Neutrophil (primary cell): ENCODE results near the gene MAEA.
A peak's percentile ranks its signal among the peaks of the same experiment; 100 is the strongest.

Experiments
- H3K27ac ChIP-seq: fragments of 200-600 bp; sonication (generic); 2 replicates; pipeline ENCODE4 v1.5.1; 2016; ENCODE audit warnings: mild to moderate bottlenecking, moderate library complexity
- H3K27me3 ChIP-seq: fragments of 200-600 bp; sonication (generic); 2 replicates; pipeline ENCODE4 v1.6.0; 2016; ENCODE audit warnings: mild to moderate bottlenecking
- H3K36me3 ChIP-seq: fragments of 200-600 bp; sonication (generic); 2 replicates; pipeline ENCODE4 v1.5.1; 2017
- H3K4me1 ChIP-seq, 2 experiments: fragments of 200-600 bp in 1 of 2; sonication (generic) in 1 of 2; 1 replicate in 1 of 2; 2 replicates in 1 of 2; pipeline versions ENCODE4 v1.5.1 to v1.6.1; 2013 to 2016; ENCODE audit warnings: low read depth in 1 of 2, low read length in 1 of 2, mild to moderate bottlenecking in 1 of 2, moderate library complexity in 1 of 2; ENCODE audit not compliant: control insufficient read depth in 1 of 2, insufficient read depth in 1 of 2
- H3K4me3 ChIP-seq, 2 experiments: fragments of 200-600 bp in 1 of 2; sonication (generic) in 1 of 2; 1 replicate in 1 of 2; 2 replicates in 1 of 2; pipeline ENCODE4 v1.5.1; 2013 to 2016; ENCODE audit warnings: low read depth in 1 of 2, low read length in 1 of 2, mild to moderate bottlenecking in 1 of 2, moderate library complexity in 1 of 2
- H3K9me3 ChIP-seq: fragments of 200-600 bp; sonication (generic); 2 replicates; pipeline ENCODE4 v1.5.1; 2016
- CTCF ChIP-seq: fragments of 200-600 bp; sonication (generic); IDR thresholded peaks from 2 replicates; pipeline ENCODE4 v1.5.1; 2016; ENCODE audit warnings: antibody characterized with exemption

Gene MAEA

GRCh38 chr4:1249148-1249730 is 40.5 kb upstream of the MAEA start:
- peak overlapping the region; percentile 71 to 75 for H3K4me3 ChIP-seq
- peak overlapping the region; percentile 96 for H3K27ac ChIP-seq
- TF ChIP-seq CTCF, result peak; percentile 26
- no peaks in the 10 kb centered on the region for H3K27me3 ChIP-seq
- no peaks in the 10 kb centered on the region for H3K9me3 ChIP-seq
- peaks cover 29 to 42% of the 10 kb centered on the region in 2 experiments for H3K4me1 ChIP-seq
- no peaks in the 10 kb centered on the region for H3K36me3 ChIP-seq

GRCh38 chr4:1249731-1250526 is 39.8 kb upstream of the MAEA start:
- Histone ChIP-seq H3K4me1 (peaks cover 29 to 42% of the 10 kb centered on the region in 2 experiments), H3K9me3 (no peaks in the 10 kb centered on the region)

DNA sequence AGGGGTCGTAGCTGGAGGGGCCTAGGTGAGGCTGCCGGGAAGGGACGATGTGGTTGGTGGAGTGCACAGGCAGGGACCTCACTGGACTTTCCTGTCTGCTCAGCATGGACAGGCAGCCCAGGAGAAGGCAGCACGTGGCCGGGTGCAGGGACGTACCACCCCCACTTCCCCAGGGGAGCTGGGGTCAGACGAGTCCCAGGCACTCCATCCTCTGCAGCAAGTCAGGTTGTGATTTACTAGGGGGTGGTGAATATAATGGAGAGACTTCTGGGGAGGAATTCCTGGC is 39.2 kb upstream of the MAEA start:
- no peaks in the 10 kb centered on the region for H3K36me3 ChIP-seq
- H3K27me3 ChIP-seq, result no peaks in the 10 kb centered on the region
- H3K27ac ChIP-seq, result no peak overlapping the region
- no peak for TF ChIP-seq CTCF
- peaks cover 29 to 38% of the 10 kb centered on the region in 2 experiments for H3K4me1 ChIP-seq
- H3K4me3 ChIP-seq, result peak overlapping the region in 1 of 2 experiments; percentile 71
- no peaks in the 10 kb centered on the region for H3K9me3 ChIP-seq

More at GRCh38 chr4:1249731-1250526, 39.8 kb upstream of the MAEA start:
- no peaks in the 10 kb centered on the region for H3K27me3 ChIP-seq
- peak overlapping the region; percentile 96 for H3K27ac ChIP-seq
- peak overlapping the region; percentile 71 to 75 for H3K4me3 ChIP-seq
- no peak for TF ChIP-seq CTCF
- H3K36me3 ChIP-seq, result no peaks in the 10 kb centered on the region

DNA sequence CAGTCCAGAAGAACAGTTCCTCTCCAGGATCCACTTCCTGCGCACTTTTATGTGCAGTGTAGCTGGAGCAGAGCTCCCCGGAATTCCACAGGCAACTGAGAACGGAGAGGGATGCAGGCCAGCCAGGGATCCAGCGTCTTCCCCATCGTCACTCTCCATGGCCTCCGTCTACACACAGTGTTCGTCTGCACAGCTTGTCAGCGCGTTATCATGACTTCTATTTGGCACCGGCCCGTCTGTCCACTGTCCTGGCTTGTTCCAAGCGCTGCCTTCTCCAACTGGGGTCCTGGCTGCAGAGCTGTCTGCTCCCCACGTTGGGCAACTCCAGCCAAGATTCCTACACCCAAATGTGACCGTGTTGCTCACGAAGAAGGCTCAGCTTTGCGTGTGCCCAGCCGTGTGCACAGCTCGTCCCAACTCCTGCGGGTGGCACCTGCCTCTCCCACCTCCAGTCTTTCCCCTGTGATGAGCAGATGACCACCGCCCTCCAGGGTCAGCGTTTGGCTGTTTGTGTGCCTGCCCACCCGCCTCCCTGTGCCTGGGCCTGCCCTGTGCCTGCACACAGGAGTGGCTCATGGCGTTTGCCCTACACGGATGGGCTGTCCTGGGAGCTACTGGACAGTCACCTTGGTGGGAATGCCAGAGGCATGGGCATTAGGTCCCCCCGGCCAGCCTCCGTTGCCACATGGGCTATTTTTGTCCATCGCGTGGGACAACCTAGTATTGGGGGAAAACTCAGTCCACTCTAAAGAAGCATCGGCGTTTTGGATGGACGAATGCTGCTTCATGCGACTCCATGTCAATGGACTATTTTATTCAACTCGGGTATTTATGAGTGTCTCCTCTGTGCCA is 38.5 kb upstream of the MAEA start:
- Histone ChIP-seq H3K4me3 (no peak overlapping the region), H3K27me3 (no peaks in the 10 kb centered on the region), H3K9me3 (no peaks in the 10 kb centered on the region), H3K4me1 (peaks cover 24 to 32% of the 10 kb centered on the region in 2 experiments), H3K27ac (no peak overlapping the region), H3K36me3 (no peaks in the 10 kb centered on the region)
- no peak for TF ChIP-seq CTCF

GRCh38 chr4:1251773-1252066 is 38.0 kb upstream of the MAEA start:
- no peaks in the 10 kb centered on the region for H3K9me3 ChIP-seq

More at GRCh38 chr4:1251773-1252066, 38.0 kb upstream of the MAEA start:
- H3K36me3 ChIP-seq, result no peaks in the 10 kb centered on the region
- TF ChIP-seq CTCF, result no peak
- H3K4me1 ChIP-seq, result peaks cover 18 to 26% of the 10 kb centered on the region in 2 experiments
- peaks cover 4% of the 10 kb centered on the region for H3K27me3 ChIP-seq
- no peak overlapping the region for H3K27ac ChIP-seq
- H3K4me3 ChIP-seq, result no peak overlapping the region
